NCI-H82 treated with DMSO at 0.1 percent for 48 hours (cell line): ENCODE measurements around the gene NFIC.
A peak's percentile ranks its signal among the peaks of the same experiment; 100 is the strongest.
"Not testable (repeated sequence)": the region's sequence is repeated elsewhere in the genome, so short reads cannot be mapped to it uniquely, and the experiment has no call there.

Source experiments
- DNase-seq: peaks from one replicate; lab custom pipeline; 2025; ENCODE audit not compliant: unreplicated experiment; lab: John Stamatoyannopoulos, UW

The NFIC gene

DNA sequence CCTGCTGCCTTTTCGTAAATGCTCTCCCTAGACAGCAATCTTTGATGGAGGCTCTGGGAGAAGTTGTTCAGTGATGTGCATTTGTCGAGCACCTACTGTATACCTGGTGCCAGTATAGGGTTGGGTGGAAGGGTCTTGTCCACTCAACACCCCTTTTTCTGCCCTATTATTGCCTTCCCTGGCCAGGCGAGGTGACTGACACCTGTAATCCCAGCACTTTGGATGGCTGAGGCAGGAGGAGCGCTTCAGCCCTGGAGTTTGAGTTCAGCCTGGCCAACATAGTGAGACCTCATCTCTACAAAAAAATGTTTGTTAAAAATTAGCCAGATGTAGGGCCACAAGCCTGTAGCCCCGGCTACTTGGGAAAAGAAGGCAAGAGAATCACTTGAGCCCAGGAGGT lies 49.3 kb downstream of the NFIC start:
- DNase-seq, result no peak

DNA sequence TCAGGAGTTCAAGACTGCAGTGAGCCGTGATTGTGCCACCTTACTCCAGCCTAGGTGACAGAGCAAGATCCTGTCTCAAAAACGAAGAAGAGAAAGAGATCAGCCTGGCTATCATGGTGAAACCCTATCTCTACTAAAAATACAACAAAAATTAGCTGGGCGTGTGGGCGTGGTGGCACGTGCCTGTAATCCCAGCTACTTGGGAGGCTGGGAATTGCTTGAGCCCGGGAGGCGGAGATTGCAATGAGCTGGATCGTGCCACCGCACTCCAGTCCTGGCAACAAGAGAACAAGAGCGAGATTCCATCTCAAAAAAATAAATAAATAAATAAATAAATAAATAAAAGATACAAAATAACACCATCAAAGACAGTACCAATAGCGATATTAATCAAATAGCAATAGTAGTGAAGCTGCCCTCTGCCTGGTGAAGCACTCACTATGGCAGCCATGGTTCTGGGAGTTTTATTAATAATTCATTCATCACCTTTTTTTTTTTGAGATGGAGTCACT lies 53.9 kb downstream of the NFIC start:
- DNase-seq, result no peak

DNA sequence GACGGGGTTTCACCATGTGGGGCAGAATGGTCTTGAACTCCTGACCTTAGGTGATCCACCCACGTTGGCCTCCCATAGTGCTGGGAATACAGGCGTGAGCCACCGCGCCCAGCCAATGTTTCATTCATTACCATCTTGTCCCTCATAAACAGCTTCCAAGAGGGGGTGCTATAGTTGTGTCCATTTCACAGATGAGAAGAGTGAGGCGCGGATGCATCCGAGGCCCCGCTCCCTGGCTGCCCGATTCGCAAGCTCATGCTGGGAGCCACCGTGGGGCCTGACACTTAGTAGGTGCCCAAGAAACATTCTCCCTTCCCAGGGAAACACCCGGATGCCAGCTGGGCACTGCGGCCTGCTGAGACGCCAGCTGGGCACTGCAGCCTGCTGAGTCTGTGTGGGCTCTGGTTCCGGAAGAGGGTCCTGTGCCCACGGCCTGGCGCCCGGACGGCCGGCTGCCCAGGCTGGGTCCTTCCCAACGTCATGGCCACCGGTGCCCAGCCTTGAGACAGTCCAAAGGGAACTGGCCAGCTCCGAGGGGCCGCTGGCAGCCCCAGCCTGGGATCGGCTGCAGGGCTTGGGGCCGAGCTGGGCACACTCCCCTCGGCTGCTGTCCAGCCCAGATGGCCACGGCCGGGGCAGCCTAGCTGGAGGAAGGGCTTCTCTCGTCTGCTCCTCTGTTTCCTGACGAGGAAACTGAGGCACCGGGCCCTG lies 54.7 kb downstream of the NFIC start:
- no peak for DNase-seq

DNA sequence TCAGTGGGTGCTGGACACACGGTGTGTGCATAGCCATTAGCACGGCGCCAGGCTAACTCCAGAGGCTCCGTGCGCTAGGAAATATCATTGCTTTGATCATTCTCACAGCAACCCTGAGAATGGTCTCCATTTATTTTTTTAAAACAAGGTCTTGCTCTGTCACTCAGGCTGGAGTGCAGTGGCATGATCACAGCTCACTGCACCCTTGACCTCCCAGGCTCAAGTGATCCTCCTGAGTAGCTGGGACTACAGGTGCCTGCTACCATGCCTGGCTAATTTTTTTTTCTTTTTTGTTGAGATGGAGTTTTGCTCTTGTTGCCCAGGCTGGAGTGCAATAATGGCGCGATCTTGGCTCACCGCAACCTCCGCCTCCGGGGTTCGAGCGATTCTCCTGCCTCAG lies 55.3 kb downstream of the NFIC start:
- DNase-seq, result not testable (repeated sequence)

DNA sequence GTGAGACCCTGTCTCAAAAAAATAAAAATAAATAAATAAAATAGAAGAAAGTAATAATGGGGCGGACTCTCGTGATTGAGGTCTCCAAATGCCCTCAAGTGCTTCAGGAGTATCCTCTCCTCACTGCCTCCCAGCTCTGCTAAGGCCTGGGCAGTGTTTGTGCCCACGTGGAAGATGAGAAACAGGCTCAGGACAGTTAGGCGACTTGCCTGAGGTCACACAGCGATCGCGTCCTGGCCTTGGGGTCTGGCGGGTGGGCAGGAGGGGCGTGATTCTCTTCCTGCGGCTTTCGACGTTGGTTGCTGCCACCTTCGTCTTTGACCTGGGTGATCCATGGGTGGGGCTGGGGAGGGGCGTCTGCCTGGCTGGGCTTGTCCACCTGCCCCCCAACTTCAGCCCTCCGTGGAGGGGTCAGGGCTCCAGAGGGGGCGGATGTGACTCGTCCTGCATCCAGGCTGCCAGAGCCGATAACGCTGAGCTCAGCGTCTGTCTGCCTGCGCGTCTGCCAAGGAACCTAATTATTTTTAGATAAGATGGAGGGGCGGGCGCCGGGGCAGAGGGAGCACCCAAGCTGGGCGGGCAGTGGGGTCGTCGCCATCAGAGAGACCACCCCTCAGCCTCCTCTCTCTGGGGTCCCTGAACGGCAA lies 56.9 kb downstream of the NFIC start:
- DNase-seq, result no peak

DNA sequence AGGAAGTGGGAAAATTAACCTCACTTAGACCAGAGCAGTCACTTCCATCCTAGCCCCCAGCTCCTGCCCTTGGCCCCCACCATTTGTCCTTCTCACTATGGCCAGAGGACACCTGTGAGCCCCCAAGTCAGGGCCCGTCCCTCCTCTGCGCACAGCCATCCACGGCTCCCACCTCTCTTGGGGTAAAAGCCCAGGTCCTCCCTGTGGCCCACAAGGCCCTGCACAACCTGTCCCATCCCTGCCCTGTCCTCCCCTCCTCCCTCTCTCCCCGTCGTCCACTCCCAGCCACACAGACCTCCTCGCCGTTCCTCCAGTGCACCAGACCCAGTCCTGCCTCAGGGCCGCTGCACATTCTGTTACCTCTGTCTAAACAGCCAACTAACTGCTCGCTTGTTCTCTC lies 60.0 kb downstream of the NFIC start:
- DNase-seq, result no peak

DNA sequence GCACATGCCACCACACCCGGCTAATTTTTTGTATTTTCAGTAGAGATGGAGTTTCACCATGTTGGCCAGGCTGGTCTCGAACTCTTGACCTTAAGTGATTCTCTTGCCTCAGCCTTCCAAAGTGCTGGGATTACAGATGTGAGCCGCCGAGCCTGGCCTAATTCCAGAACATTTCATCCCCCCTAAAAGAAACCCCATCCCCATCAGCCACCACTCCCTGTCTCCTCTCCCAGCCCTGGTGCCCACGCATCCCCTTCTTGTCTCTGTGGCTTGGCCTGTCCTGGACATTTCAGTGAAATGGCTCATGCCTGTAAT lies 63.9 kb downstream of the NFIC start:
- not testable (repeated sequence) for DNase-seq

DNA sequence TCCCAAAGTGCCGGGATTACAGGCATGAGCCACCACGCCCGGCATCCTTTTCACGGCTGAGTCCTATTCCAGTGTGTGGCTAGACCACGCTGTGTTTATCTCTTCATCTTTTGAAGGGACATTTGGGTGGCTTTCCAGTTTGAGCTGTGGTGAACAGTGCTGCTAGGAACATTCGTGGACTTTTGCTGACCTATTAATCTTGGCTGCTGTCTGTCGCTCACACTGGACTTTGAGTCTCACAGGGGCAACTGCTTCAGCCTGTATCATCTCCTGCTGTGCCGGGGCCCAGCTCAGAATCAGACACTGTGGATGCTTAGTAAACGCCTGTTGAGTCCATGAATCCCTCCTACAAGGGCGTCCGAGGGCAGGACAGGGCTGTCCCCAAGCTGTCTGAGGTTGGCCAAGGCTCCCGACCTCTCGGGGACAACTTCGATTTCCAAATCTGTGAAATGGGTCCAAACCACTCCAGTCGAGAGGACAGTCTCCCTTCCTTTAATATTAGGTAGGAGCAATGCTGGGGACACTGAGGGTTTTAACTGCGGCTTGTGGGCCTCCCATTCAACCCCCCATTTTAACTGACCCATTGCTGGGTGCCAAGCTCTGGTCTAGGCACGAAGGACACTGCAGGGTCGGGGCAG lies 65.5 kb downstream of the NFIC start:
- no peak for DNase-seq

DNA sequence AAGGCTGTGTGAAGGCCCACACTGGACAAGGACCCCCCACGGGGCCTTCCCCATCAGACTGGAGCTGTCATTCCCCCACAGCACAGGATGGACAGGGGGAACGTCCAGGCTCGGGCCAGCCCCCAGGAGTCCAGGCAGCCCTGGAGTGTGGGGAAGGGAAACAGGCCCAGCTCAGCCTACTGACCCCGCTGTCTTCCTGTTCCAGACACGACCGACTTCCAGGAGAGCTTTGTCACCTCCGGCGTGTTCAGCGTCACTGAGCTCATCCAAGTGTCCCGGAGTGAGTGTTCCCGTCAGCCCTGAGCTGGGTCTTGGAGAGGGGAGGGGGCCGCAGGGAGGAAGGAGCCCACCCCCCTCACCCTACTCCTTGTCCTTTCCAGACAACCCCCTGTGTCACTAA lies 66.9 kb downstream of the NFIC start:
- DNase-seq, result no peak

DNA sequence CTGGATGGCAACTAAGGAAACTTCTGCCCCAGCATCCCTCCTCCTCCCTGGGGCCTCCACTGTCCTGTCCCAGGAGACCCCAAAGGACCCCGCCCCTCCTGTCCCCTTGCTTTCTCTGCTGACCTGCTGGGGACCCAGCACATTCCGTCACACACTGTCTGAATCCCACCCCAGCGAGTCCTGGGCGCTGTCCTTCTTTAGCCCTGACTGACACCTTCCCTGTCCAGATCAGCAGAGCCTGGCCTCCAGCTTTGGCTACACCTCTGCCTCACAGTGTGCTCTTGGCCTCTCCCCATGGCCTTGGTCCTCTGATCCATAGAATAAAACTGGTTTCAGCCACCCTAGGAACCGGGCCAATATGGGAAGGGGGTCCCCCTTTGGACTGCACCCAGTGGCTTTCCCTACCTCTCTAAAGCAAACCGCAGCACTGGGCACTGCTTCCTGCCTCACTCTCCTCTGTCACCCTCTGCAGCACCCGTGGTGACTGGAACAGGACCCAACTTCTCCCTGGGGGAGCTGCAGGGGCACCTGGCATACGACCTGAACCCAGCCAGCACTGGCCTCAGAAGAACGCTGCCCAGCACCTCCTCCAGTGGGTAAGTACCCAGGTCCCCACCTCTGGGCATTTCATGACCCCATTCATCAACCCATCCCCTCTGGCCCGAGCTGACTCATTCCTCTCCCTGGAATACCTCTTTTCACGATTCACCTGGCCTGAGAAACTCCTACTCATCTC lies 67.6 kb downstream of the NFIC start:
- DNase-seq, result no peak

DNA sequence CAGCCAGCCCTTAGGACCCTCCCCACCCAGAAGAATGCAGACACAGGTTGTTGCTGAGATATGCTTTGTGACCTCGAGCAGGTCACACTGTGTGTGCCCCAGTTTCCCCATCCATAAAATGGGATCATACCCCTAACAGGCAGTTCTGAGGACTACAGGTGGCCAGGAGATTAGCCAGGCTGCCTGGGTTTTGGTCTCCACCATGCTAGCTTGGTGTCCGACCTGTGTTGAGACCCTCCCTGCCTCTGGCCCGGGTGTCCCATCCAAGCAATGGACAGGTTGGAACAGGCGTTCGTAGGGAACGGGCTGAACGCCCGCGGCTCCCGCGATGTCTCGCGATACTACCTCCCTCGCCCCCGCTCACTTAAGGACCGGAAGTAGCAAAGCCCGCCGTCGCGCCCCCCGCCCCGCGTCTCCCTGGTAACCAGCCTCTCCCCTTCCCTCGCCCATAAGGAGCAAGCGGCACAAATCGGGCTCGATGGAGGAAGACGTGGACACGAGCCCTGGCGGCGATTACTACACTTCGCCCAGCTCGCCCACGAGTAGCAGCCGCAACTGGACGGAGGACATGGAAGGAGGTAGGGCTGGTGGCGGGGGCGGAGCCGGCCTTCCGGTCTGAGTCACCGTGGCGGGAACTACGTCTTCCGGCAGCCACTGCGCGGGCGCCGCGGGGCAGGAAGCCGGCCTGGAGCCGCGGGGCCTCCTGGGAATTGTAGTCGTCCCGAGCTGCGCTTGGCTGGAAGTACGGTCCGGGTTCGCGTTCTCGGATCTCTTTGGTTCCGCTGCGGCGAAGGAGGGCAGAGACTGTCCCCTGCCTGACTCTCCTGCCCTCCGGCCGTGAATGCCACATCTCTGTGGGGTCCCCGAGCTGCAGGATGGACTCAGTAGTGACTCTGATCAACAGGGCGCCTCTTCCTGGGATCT lies 68.5 kb downstream of the NFIC start:
- DNase-seq, result peak; percentile 81

DNA sequence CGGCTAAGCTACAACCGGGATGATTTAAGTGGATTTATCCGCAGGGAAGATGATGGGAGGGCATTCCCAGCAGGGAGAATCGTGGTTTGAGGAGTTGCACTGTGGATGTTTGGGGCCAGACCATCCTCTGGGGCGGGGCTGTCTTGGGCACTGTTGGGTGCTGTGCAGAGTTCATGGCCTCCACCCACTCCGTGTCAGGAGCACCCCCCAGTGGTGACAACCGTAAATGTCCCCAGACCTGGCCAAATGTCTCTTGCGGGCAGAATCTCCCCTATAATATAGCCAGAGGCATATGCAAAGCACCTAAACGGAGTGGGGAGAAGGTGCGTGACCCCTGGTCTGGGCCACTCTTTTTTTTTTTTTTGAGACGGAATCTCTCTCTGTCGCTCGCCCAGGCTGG lies 73.7 kb downstream of the NFIC start:
- DNase-seq, result no peak

DNA sequence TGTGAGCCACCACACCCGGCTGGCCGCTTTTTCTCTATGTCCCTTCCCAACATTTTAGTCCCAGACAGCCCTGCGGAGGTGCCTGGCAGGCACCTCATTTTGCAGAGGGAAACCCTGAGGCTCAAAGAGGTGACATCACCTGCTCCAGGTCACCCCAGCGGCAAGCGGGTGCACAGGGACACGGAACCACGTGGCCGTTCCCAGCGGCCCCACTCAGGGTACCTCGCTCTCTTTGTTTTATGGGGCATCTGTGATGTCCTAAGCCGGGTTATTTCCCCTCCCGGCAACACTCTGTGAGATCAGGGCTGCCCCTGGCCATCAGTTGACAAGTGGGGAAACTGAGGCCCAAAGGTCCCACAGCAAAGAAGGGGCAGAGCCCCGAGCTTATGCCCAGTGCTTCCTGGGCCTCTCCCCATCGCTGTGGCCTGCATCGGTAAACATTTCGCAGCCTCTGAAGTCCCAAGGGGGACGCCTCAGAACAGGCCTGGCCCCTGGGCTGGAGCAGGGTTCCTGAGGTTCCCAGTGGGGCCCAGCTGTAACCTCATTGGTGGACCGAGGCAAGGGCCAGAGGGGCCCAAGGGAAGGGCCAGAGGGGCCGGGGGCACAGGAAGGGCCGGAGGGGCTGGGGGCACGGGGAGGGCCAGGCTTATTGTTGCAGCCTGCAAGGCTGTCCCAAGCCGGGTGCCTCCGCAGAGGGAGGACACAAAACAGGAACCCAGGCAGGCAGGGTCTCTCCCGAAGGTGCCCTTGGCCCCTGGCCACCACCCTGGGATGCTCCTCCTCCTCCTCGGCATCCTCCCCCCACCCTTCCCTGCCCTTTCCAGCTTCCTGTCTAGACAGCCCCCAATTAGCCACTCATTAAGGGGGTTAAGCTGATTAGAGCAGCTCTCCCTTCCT lies 75.0 kb downstream of the NFIC start:
- DNase-seq, result peak; percentile 58

DNA sequence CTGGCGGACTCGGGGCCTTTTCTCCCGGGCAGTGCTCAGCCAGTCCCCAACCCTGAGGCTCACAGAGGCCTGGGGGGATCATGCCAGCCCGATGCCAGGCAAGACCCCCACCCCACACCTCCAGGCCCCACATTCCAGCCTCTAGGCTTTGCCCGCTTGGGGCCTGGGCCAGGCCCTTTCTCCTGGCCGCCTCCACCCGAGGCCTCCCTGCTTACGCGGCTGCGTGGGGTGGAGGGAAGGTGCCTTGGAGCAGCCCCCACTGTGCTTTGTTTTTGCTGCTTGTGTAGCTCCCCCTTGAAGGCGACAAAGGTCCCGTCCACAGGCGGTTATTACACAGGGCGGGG lies 75.6 kb downstream of the NFIC start:
- no peak for DNase-seq

DNA sequence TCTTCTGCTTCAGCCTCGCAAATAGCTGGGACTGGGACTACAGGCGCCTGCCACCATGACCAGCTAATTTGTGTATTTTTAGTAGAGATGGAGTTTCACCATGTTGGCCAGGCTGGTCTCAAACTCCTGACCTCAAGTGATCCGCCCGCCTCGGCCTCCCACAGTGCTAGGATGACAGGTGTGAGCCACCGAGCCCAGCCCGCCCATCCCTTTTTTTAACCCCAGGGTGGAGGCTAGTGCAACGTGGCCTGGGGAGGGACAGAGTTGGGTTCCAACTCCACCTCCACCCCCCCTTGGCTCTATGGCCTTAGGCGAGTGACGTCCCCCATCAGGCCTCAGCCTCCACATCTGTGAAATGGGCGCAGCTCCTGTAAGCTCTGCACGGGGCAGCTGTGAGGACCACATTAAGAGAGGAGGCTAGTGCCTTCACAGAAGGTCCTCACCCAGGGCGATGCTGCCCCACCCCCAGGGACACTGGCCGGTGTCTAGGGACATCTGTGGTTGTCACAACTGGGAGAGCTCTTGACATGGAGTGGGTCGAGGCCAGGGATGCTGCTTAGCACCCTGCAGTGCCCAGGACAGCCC lies 76.2 kb downstream of the NFIC start:
- no peak for DNase-seq

DNA sequence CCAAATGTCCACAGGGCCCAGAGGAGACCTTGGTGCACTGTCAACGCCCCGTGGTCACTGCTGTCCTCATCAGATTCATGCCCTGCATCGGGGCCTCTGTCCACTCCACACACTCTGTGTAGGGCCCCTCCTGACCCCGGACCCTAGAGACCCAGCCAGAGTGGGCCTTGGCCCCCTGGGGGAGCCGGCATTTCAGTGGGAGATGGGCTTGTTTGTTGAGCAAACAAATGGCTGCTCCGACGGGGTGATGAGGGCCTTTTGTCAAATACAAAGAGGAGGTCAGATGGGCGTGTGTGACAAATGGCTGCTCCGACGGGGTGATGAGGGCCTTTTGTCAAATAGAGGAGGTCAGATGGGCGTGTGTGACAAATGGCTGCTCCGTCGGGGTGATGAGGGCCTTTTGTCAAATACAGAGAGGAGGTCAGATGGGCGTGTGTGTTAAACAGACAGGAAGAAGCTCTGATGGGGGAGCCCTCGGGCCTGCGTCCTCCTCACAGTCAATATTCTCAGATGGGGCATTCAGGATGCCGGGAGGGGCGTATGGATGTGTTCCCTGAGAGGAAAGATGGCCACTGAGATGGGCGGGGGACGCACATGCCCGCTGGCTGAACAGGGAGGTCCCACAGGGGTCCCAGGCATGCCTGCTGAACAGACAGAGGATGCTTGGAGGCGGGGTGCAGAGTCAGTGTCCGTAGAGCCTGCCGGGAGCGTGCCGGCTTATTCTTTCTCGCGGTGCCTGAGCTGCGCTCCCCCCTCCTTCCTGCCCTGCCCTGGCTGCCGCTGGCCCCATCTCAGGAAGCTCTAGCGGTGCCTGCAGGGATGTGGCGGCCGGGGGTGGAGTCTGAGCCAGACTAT lies 77.7 kb downstream of the NFIC start:
- DNase-seq, result no peak

DNA sequence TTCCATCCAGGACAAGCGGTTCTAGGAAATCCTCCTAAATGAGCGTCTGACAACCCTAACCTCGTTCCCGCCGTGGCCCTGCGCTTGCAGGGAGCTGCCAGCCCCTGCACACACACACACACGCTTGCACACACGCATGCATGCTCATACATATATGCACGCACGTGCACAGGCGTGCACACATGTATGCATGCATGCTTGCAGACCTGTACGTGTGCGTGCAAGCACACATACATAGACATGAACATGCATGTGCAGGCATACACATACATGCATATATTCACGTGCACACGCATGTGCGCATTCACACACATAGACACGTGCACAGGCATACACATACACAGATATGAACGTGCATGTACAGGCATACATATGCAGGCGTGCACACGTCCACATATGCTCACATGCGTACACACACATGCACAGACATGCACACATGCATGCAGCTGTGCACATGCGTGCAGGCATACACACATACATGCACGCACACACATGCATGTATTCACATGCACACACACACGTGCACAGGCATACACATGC lies 78.4 kb downstream of the NFIC start:
- no peak for DNase-seq

DNA sequence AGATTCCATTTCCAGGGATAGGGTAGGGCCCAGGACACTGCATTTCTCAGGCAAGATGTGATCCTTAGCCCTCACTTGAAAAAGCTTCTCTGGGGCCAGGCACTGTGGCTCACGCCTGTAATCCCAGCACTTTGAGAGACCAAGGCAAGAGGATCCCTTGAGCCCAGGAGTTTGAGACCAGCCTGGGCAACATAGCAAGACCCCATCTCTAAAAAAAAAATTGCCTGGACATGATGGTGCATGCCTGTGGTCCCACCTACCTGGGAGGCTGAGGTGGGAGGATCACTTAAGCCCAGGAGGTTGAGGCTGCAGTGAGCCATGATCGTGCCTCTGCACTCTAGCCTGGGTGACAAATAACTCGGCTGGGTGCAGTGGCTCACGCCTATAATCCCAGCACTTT lies 80.3 kb downstream of the NFIC start:
- DNase-seq, result not testable (repeated sequence)
